Mucosa of descending colon (tissue), 3 donors: Measurements from ENCODE around the gene CD164L2. TPM values are rescaled to one million over a fixed set of nuclear protein-coding genes. Genes with fewer than 3 reads are reported as not detected.
A peak's percentile ranks its signal among the peaks of the same experiment; 100 is the strongest.
"Not testable (repeated sequence)": the region's sequence is repeated elsewhere in the genome, so short reads cannot be mapped to it uniquely, and the experiment has no call there.

Experiments used
- ATAC-seq: fragments of 200-7000 bp; cut with Tn5 transposase; one replicate; pipeline ENCODE4 v1.9.1; 2020; ENCODE audit warnings: mild to moderate bottlenecking, moderate library complexity
- DNase-seq, 3 donors: peaks; one replicate each; pipeline ENCODE4 v3.0.0-alpha.2; 2020
- H3K36me3 ChIP-seq: fragments of 200-600 bp; one replicate; pipeline ENCODE4 v1.8.0; 2021; ENCODE audit warnings: low read depth, mild to moderate bottlenecking
- H3K4me1 ChIP-seq: fragments of 200-600 bp; one replicate; pipeline ENCODE4 v1.8.0; 2021; ENCODE audit warnings: low read depth, mild to moderate bottlenecking
- H3K4me3 ChIP-seq: fragments of 200-600 bp; one replicate; pipeline ENCODE4 v1.8.0; 2021; ENCODE audit warnings: mild to moderate bottlenecking
- H3K9me3 ChIP-seq: fragments of 200-600 bp; one replicate; pipeline ENCODE4 v1.8.0; 2021; ENCODE audit warnings: mild to moderate bottlenecking
- intact Hi-C, 2 donors: fragments of 100-400 bp; cut with DNase I in 1 of 2; cut with micrococcal nuclease in 1 of 2; formaldehyde crosslinking; loops; one replicate each; pipeline versions ENCODE4 v1.11.0 to v1.11.1; 2022; cut with DNase I, micrococcal nuclease
- total RNA-seq, 3 donors: library from RNA; stranded (reverse); fragmentation: NEBNext Ultra II Directional in 2 of 3; extraction: Animal tissue kit (Norgen Biotek cat#: 25700) in 2 of 3; gene quantifications; one replicate each; pipeline versions ENCODE4 v1.2.1 to v1.2.4, GENCODE V29; 2021 to 2023
- TF ChIP-seq, protein P1 (sequence below): fragments of 200-600 bp; IDR thresholded peaks from one replicate; pipeline ENCODE4 v1.8.0; 2022; ENCODE audit warnings: antibody characterized with exemption, mild to moderate bottlenecking
- donor health status: DM: no; HTN: no; CAD: no; lungs with moderate emphysema.
- donor health status: DM: no; HTN: no; CAD: no.
- donor health status: DM: no; HTN: yes; CAD: no.

Gene CD164L2
- total RNA-seq, 3 donors from 2014 or later, result 0.29 to 1.3 (median 0.51) TPM

DNA sequence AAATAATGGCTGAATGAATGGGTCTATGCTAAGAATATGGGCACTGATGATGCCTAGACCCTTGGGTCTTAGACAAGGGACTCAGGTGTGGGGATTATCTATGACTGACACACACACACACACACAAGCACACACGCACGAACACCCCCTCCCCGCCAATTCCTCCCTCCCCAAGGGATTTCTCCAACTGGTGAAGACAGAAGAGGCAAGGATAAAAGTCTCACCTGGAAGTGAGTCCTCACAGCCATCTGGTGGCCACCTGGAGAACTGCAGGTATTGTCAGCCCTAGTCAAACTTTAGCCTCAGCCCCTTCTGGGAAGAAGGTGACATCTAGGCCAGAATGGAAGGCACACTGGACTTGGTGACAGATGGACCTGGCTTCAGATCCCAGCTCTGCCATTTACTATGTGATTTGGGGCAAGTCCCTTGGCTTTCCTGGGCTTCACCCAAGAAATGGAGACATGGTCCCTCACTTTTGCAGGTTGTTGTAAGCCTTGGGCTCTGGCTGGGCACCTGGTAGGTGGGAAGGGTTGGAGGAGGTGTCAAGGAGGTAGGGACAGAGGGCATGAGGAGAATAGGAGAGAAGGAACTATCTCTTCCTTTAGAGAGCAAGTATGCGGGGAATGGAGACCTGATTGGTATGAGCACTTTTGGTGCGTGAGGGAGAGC is 5.3 kb upstream of the CD164L2 start:
- no peaks in the 10 kb centered on the region for H3K36me3 ChIP-seq
- DNase-seq (peak in 2 of 3 donors; percentile 83 to 90), ATAC-seq (peak; percentile 56)
- no peaks in the 10 kb centered on the region for H3K9me3 ChIP-seq
- intact Hi-C loops, result loop anchor here in 1 of 2 donors (5.0 kb wide), 1 partner anchor 86 kb away; no protein-coding TSS in a partner anchor
- H3K4me1 ChIP-seq, result peaks cover 15% of the 10 kb centered on the region
- TF ChIP-seq, protein P1, sequence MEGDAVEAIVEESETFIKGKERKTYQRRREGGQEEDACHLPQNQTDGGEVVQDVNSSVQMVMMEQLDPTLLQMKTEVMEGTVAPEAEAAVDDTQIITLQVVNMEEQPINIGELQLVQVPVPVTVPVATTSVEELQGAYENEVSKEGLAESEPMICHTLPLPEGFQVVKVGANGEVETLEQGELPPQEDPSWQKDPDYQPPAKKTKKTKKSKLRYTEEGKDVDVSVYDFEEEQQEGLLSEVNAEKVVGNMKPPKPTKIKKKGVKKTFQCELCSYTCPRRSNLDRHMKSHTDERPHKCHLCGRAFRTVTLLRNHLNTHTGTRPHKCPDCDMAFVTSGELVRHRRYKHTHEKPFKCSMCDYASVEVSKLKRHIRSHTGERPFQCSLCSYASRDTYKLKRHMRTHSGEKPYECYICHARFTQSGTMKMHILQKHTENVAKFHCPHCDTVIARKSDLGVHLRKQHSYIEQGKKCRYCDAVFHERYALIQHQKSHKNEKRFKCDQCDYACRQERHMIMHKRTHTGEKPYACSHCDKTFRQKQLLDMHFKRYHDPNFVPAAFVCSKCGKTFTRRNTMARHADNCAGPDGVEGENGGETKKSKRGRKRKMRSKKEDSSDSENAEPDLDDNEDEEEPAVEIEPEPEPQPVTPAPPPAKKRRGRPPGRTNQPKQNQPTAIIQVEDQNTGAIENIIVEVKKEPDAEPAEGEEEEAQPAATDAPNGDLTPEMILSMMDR, result peak; percentile 82
- H3K4me3 ChIP-seq, result no peak overlapping the region

DNA sequence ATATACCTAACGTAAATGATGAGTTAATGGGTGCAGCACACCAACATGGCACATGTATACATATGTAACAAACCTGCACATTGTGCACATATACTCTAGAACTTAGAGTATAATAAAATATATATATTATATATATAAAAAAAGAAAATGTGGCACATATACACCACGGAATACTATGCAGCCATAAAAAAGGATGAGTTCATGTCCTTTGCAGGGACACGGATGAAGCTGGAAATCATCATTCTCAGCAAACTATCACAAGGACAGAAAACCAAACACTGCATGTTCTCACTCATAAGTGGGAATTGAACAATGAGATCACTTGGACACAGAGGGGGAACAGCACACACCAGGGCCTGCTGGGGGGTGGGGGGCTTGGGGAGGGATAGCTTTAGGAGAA is 1.7 kb upstream of the CD164L2 start:
- DNase-seq, ATAC-seq, H3K36me3 ChIP-seq, H3K4me3 ChIP-seq, H3K9me3 ChIP-seq, H3K4me1 ChIP-seq: not testable (repeated sequence)
- intact Hi-C loops, result loop anchor here in 1 of 2 donors (5.0 kb wide), 1 partner anchor 82 kb away; no protein-coding TSS in a partner anchor

DNA sequence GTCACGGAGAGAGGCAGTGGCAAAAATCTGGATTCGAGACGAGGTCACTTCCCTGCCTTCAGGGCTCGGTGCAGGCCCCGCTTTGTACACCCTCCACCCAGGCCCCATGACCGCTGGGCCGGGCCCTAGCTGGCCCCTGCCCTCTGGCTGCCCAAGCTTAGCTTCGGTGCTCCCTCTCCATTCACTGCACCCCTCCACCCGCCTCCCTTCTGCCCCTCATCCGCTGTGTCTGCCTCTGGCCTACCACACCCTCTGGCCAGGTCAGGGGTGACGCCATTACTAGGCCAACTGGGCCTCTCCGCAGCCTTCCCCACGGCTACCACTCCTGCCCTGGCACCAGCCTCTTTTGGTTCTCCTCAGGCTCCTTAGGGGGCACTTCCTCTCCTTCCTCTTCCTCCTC is 528 bp upstream of the CD164L2 start:
- H3K4me1 ChIP-seq, result no peaks in the 10 kb centered on the region
- no peak overlapping the region for H3K4me3 ChIP-seq
- intact Hi-C loops, result no loop called here
- DNase-seq (no peak), ATAC-seq (no peak)
- no peaks in the 10 kb centered on the region for H3K9me3 ChIP-seq
- TF ChIP-seq, protein P1, result no peak
- H3K36me3 ChIP-seq, result no peaks in the 10 kb centered on the region

DNA sequence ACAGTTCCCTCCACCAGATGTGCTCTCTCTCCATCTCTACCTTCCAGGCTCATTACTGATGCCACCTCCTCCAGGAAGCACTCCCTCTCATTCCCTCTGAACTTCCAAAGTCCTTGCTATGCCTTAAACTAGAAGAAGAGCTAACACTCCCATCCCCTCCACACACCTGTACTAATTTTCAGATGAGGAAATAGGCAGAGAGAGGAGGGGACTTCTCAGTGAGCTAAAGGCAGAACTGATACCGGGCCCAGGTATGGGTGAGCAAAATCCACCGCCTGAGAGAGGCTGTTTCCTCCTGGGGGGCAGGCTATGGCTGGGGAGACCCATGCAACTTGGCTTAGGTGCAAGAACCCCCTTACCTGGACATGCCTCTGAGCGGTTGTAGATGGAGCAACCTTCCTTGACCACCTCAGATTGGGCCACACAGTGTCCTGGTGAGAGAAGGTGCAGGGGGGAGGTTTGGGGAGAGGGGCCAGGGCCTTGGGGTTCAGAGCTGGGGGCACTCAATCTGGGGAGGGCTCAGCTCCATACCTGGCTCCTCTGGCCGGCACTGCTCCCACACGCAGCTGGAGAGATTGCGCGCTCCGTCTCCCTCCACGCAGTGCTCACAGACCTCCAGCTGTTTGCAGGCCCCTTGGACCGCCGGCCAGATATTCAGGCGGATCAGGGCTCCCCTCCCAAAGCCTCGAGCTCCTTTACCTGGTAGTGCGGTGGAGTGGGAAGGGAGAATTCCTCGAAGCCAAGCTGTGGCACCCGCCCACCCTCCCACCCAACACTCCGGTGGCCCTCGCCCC is 967 bp downstream of the CD164L2 start:
- Histone ChIP-seq H3K4me1 (no peaks in the 10 kb centered on the region), H3K36me3 (no peaks in the 10 kb centered on the region), H3K4me3 (no peak overlapping the region), H3K9me3 (no peaks in the 10 kb centered on the region)
- ATAC-seq, result no peak
- no peak for DNase-seq
- intact Hi-C loops, result no loop called here
- TF ChIP-seq, protein P1, result no peak

DNA sequence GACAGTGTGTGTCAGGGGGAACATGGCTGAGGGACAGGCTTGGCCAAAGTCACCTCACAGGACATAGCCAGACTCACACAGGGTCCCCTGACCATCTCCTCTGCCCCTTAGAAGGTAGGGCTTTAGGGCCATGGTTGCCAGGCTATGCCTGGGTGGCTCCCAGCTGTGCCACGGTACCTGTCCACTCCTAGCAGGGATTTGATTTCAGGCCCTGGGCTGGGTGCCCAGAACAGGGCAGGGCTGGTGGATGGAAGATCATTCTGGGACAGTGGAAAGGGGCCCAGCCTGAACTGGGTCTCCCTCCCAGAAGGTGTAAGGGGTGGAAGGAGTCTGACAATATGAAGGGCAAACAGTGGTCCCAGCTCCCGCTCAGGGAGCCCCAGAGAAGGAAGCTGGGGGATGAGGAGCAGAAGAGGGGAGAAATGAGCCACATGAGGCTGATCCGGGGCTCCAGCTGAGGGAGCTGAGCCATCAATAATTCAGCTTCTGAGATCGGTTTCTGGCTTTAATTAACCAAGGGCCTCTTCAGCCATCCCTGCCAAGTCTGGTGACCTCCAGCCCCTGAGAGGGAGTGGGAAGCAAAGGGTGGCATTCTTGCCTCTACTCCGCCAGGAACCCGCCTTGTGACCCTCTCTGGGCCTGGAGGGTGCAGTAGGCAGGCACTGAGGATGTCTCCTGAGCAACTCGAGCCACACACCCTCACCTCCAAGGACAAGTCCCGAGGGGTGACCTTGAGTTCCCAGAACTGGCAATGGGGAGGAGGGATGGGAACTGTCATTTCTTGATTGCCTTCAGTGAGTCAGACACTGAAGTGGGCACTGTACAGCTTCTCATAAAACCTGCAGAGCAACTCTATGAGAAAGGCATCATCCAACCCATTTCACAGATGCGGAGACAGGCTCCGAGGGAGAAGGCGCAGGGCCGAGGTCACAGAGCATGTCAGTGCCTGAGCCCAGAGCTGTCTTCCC is 2.1 kb downstream of the CD164L2 start:
- intact Hi-C loops, result no loop called here
- DNase-seq, result no peak
- peak; percentile 37 for ATAC-seq

More for the DNA sequence above, 2.1 kb downstream of the CD164L2 start:
- Histone ChIP-seq H3K9me3 (no peaks in the 10 kb centered on the region), H3K4me1 (no peaks in the 10 kb centered on the region), H3K4me3 (no peak overlapping the region), H3K36me3 (no peaks in the 10 kb centered on the region)
- TF ChIP-seq, protein P1, result no peak
